Brain microvascular endothelial cell (primary cell): ENCODE measurements around the gene HNRNPA1L2.
"Not testable (repeated sequence)": the region's sequence is repeated elsewhere in the genome, so short reads cannot be mapped to it uniquely, and the experiment has no call there.

Experiments
- DNase-seq: peaks from one replicate; pipeline ENCODE4 v3.0.0-alpha.2; 2020
- H3K27ac ChIP-seq: fragments of 250-450 bp; sonication (Bioruptor Pico); 2 replicates; pipeline ENCODE4 v1.5.1; 2020; ENCODE audit warnings: mild to moderate bottlenecking, moderate library complexity
- H3K27me3 ChIP-seq: fragments of 250-450 bp; sonication (Bioruptor Pico); replicated peaks from 2 replicates; pipeline ENCODE4 v1.5.1; 2020; ENCODE audit warnings: mild to moderate bottlenecking
- H3K36me3 ChIP-seq: fragments of 250-450 bp; sonication (Bioruptor Pico); replicated peaks from 2 replicates; pipeline ENCODE4 v1.5.1; 2020; ENCODE audit warnings: mild to moderate bottlenecking
- H3K4me3 ChIP-seq: 2 replicates; pipeline ENCODE4 v1.5.1; 2011; ENCODE audit warnings: low read depth, mild to moderate bottlenecking, control low read depth, low read length, moderate library complexity
- in situ Hi-C: cut with HindIII; loops from 2 replicates; pipeline ENCODE4 v1.10.0; 2017; ENCODE audit warnings: low sequenced_read_pairs, low pct_ligation_motif_present
- TF ChIP-seq, protein P1 (sequence below): IDR thresholded peaks from 2 replicates; pipeline ENCODE4 v1.5.1; 2011; ENCODE audit warnings: low read depth, mild to moderate bottlenecking, moderate library complexity, low read length, control low read depth, inconsistent platforms; ENCODE audit errors: missing control alignments

The HNRNPA1L2 gene

DNA sequence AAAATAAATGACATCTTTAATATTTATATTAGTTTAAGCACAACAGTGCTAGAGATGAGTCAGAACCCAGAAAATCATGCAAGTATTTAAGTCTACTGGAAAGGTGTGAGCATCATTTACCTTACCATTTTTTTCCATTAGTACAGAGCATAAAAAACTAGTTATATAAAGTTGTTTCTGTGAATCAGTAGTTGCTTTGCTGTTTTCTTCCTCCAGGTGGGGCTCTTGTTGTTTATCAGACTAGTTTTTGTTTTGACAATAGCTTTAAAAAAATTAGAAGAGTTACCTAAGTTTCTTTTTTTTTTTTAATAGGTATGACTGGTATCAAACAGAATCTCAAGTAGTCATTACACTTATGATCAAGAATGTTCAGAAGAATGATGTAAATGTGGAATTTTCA, 23.1 kb downstream of the HNRNPA1L2 start:
- Histone ChIP-seq H3K27me3 (no peaks in the 10 kb centered on the region), H3K36me3 (peaks cover 46% of the 10 kb centered on the region), H3K27ac (no peak overlapping the region), H3K4me3 (no peak overlapping the region)
- TF ChIP-seq, protein P1, sequence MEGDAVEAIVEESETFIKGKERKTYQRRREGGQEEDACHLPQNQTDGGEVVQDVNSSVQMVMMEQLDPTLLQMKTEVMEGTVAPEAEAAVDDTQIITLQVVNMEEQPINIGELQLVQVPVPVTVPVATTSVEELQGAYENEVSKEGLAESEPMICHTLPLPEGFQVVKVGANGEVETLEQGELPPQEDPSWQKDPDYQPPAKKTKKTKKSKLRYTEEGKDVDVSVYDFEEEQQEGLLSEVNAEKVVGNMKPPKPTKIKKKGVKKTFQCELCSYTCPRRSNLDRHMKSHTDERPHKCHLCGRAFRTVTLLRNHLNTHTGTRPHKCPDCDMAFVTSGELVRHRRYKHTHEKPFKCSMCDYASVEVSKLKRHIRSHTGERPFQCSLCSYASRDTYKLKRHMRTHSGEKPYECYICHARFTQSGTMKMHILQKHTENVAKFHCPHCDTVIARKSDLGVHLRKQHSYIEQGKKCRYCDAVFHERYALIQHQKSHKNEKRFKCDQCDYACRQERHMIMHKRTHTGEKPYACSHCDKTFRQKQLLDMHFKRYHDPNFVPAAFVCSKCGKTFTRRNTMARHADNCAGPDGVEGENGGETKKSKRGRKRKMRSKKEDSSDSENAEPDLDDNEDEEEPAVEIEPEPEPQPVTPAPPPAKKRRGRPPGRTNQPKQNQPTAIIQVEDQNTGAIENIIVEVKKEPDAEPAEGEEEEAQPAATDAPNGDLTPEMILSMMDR = peak; percentile 33
- DNase-seq = no peak
- in situ Hi-C loops = no loop called here

DNA sequence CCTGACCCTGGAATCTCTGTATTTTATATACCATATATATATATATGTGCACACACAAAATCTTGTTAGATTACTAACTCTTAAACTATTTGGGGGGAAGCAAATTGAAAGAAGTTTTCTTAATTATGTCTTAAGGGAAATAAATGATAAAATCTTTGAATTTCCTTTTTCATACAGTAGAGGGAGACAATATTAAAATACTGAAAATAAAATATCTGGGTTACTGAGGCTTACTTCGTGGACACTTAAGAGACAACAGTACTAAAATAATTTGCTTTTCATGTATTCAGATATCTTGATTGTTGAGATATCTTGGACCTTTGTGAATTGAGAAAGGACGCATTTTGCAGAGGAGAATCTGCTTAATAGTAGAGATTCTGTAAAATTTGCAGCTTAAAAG, 27.4 kb downstream of the HNRNPA1L2 start:
- no peak for DNase-seq
- Histone ChIP-seq H3K4me3 (no peak overlapping the region), H3K36me3 (peaks cover 28% of the 10 kb centered on the region), H3K27me3 (no peaks in the 10 kb centered on the region), H3K27ac (no peak overlapping the region)
- TF ChIP-seq, protein P1 = no peak
- in situ Hi-C loops = no loop called here

DNA sequence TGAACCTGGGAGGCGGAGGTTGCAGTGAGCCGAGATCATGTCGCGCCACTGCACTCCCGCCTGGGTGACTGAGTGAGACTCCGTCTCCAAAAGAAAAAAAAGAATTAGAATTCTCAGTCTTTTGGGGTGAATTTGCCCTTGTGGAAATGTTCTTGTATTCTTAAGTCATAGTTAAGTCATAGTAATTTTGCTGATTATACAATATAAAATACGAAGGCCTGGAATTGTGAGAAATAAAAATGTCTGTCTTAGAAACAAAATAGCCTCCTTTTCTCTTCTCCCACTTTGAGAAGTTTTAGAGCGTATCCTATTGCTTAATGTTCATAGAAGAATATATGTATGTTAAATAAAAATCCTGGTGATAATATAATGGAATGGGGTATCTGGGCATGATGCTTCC, 28.5 kb downstream of the HNRNPA1L2 start:
- TF ChIP-seq, protein P1 = no peak
- in situ Hi-C loops = no loop called here
- no peak overlapping the region for H3K27ac ChIP-seq
- H3K4me3 ChIP-seq = no peak overlapping the region
- DNase-seq = no peak
- H3K27me3 ChIP-seq = no peaks in the 10 kb centered on the region
- peaks cover 24% of the 10 kb centered on the region for H3K36me3 ChIP-seq

DNA sequence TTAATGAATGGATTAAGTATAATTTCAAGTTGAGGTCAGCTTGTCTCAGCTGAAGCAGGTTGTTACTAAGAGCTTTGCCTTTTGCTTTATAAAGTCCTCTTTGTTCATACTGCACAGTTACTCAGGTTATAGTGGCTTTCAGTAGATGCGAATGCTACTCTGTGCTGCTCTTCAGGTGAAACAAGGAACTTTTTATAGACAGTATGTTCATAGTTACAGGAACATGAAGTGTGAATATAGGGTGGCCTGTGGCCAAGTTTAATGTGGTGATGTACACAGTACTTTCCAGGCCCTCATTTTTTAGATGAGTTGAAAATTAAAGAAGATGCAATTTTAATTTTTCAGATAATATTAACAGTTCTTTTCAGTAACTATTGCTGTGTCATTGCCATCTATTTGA, 31.2 kb downstream of the HNRNPA1L2 start:
- in situ Hi-C loops = no loop called here
- H3K4me3 ChIP-seq = no peak overlapping the region
- H3K36me3 ChIP-seq = peaks cover 19% of the 10 kb centered on the region
- DNase-seq = no peak
- H3K27ac ChIP-seq = no peak overlapping the region
- H3K27me3 ChIP-seq = no peaks in the 10 kb centered on the region
- TF ChIP-seq, protein P1 = no peak

DNA sequence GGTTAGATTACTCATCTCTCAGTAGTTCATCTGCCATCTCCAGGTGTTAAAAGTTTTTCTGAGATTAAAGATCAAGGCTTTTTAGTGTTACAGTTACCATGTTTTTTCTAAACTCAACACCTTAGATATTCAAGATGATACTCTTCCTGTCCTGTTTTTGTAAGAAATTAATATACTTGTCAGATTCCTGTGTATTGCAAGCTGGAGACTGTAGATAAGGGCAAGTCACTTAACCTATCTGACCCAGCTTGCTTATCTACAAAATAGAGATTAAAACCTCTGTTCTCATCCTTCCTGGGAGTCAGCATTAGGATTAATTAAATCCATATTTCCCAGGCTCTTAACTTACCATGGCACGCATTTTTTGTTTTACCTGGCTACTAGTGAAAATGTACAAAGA, 35.6 kb downstream of the HNRNPA1L2 start:
- in situ Hi-C loops = no loop called here
- no peaks in the 10 kb centered on the region for H3K27me3 ChIP-seq
- no peak overlapping the region for H3K4me3 ChIP-seq
- peaks cover 21% of the 10 kb centered on the region for H3K36me3 ChIP-seq
- no peak for DNase-seq
- TF ChIP-seq, protein P1 = no peak
- no peak overlapping the region for H3K27ac ChIP-seq

DNA sequence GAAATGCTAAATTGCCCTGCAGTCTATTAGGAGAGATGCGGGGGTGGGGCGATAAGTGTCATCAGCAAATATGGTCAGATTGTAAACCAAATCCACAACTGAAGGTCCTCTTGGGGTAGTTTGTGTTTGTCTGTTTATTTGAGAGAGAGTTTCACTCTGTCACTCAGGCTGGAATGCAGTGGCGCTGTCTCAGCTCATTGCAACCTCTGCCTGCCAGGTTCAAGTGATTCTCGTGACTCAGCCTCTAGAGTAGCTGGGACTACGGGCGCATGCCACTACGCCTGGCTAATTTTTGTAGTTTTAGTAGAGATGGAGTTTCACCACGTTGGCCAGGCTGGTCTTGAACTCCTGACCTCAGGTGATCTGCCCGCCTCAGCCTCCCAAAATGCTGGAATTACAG, 43.6 kb downstream of the HNRNPA1L2 start:
- H3K27me3 ChIP-seq, in situ Hi-C loops, H3K4me3 ChIP-seq: not testable (repeated sequence)
- peak; percentile 48 for DNase-seq
- H3K27ac ChIP-seq = peak overlapping the region; percentile 37
- H3K36me3 ChIP-seq = peaks cover 21% of the 10 kb centered on the region
